Uterus (tissue), 2 donors: Measurements from ENCODE around the gene S100A10.

ENCODE experiments used
- POLR2A ChIP-seq, 2 donors: fragments of 450-650 bp; IDR thresholded peaks; one replicate each; pipeline ENCODE4 v1.6.1; 2016; ENCODE audit warnings: antibody characterized with exemption in 2 of 2, mild to moderate bottlenecking in 1 of 2, moderate library complexity in 1 of 2
- TF ChIP-seq, protein P1 (sequence below), 4 experiments: fragments of 200-600 bp in 2 of 4; fragments of 450-650 bp in 2 of 4; sonication (generic) in 2 of 4; IDR thresholded peaks; one replicate each; pipeline ENCODE4 v1.5.1; 2016 to 2019; ENCODE audit warnings: antibody characterized with exemption in 4 of 4, mild to moderate bottlenecking in 2 of 4, moderate library complexity in 1 of 4

DNA sequence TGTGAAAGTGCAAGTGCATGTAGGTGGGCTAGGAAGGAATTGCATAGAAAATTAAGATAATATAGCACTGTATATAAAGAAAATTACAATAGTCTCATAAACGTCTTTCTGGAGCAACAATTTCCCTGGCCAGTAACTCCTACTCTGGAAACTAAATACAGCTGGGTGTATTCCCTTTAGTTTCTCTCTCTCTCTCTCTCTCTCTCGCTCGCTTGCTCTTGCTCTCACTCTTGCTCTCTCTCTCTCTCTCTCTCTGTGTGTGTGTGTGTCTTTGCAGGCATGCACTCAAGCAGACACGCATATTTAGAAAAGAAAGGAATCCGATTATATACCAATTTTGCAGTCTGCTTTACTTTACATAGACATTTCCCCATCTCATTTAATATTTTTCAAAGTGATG is 14.7 kb downstream of the S100A10 start:
- TF ChIP-seq, protein P1, sequence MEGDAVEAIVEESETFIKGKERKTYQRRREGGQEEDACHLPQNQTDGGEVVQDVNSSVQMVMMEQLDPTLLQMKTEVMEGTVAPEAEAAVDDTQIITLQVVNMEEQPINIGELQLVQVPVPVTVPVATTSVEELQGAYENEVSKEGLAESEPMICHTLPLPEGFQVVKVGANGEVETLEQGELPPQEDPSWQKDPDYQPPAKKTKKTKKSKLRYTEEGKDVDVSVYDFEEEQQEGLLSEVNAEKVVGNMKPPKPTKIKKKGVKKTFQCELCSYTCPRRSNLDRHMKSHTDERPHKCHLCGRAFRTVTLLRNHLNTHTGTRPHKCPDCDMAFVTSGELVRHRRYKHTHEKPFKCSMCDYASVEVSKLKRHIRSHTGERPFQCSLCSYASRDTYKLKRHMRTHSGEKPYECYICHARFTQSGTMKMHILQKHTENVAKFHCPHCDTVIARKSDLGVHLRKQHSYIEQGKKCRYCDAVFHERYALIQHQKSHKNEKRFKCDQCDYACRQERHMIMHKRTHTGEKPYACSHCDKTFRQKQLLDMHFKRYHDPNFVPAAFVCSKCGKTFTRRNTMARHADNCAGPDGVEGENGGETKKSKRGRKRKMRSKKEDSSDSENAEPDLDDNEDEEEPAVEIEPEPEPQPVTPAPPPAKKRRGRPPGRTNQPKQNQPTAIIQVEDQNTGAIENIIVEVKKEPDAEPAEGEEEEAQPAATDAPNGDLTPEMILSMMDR (IDR thresholded peaks at IDR 0.05): no peak
- no peak for TF ChIP-seq POLR2A (IDR thresholded peaks at IDR 0.05)
